HepG2 (cell line): ENCODE data around the gene NACC2. TPM values are rescaled to one million over a fixed set of nuclear protein-coding genes. Genes with fewer than 3 reads are reported as not detected.

Experiments
- ATAC-seq: fragments of 200-7000 bp; cut with Tn5 transposase; 3 replicates; pipeline ENCODE4 v1.9.1; 2020; ENCODE audit warnings: mild to moderate bottlenecking, moderate library complexity
- BruUV-seq: library from RNA; stranded (reverse); fragments of 400-500 nt; replicated peaks from 2 replicates; lab custom pipeline; 2021; lab: Mats Ljungman, UMichigan
- CTCF ChIA-PET: fragments of 300-600 bp; formaldehyde crosslinking; extraction: SDS; loops from one replicate; lab custom pipeline; 2021; ENCODE audit warnings: low total read pairs, inconsistent platforms, low intra/inter-chr PET ratio; lab: Yijun Ruan, JAX
- POLR2A ChIA-PET: fragments of 350-600 bp; sonication (Branson Sonifier 250); formaldehyde crosslinking; loops from one replicate; lab custom pipeline; 2020; ENCODE audit warnings: antibody characterized with exemption, inconsistent platforms; lab: Yijun Ruan, JAX
- DNase-seq: peaks from one replicate; pipeline ENCODE4 v3.0.0-alpha.2; 2015; ENCODE audit warnings: low spot score
- FAIRE-seq: peaks from 3 replicates; lab custom pipeline; 2011; peaks lifted over from hg19 to GRCh38; lab: Jason Lieb, UNC
- H2AFZ ChIP-seq: one replicate; pipeline ENCODE4 v1.6.1; 2011; ENCODE audit warnings: low read length, inconsistent platforms
- H3K27ac ChIP-seq: fragments of 300-600 bp; 3 replicates; pipeline ENCODE4 v1.8.0; 2011; ENCODE audit warnings: mixed run types, mild to moderate bottlenecking, mixed read lengths, low read length, inconsistent platforms; ENCODE audit not compliant: insufficient read depth; ENCODE audit errors: extremely low read length
- H3K27me3 ChIP-seq, 2 experiments: fragments of 200-600 bp in 1 of 2; 2 replicates in 1 of 2; 3 replicates in 1 of 2; pipeline versions ENCODE4 v1.6.0 to v1.8.0; 2011; ENCODE audit warnings: low read length in 2 of 2, mild to moderate bottlenecking in 2 of 2, moderate library complexity in 2 of 2, inconsistent platforms in 1 of 2; ENCODE audit not compliant: insufficient read depth in 2 of 2, control insufficient read depth in 1 of 2
- H3K36me3 ChIP-seq, 2 experiments: fragments of 200-600 bp in 1 of 2; replicated peaks in 1 of 2; 2 replicates in 1 of 2; 3 replicates in 1 of 2; pipeline versions ENCODE4 v1.5.1 to v1.8.0; 2011; ENCODE audit warnings: low read length in 2 of 2, inconsistent platforms in 1 of 2; ENCODE audit not compliant: insufficient read depth in 2 of 2, control insufficient read depth in 1 of 2
- H3K4me1 ChIP-seq: 2 replicates; pipeline ENCODE4 v1.5.1; 2012; ENCODE audit warnings: low read length, inconsistent platforms; ENCODE audit not compliant: insufficient read depth
- H3K4me2 ChIP-seq: 2 replicates; pipeline ENCODE4 v1.6.0; 2011; ENCODE audit warnings: low read depth, low read length, inconsistent platforms
- H3K4me3 ChIP-seq, 3 experiments: fragments of 200-600 bp in 1 of 3; sonication (generic), shearing (Covaris generic) in 1 of 3; replicated peaks in 1 of 3; 2 replicates each; pipeline ENCODE4 v1.5.1; 2011 to 2016; ENCODE audit warnings: low read length in 3 of 3, inconsistent platforms in 2 of 3, low read depth in 2 of 3, mild to moderate bottlenecking in 2 of 3, control low read depth in 1 of 3, mixed read lengths in 1 of 3; ENCODE audit not compliant: insufficient read depth in 1 of 3
- H3K79me2 ChIP-seq: one replicate; pipeline ENCODE4 v1.6.1; 2011; ENCODE audit warnings: low read length, inconsistent platforms; ENCODE audit not compliant: insufficient read depth
- H3K9ac ChIP-seq: 2 replicates; pipeline ENCODE4 v1.6.0; 2011; ENCODE audit warnings: mild to moderate bottlenecking, low read depth, low read length, inconsistent platforms; ENCODE audit not compliant: insufficient read depth
- H3K9me3 ChIP-seq: 2 replicates; pipeline ENCODE4 v1.5.1; 2012; ENCODE audit warnings: mild to moderate bottlenecking, low read length
- H4K20me1 ChIP-seq: 2 replicates; pipeline ENCODE4 v1.6.0; 2011; ENCODE audit warnings: inconsistent platforms, mild to moderate bottlenecking, low read length, moderate library complexity; ENCODE audit not compliant: insufficient read depth
- ARNT ChIP-seq: fragments of 450-650 bp; IDR thresholded peaks from 2 replicates; pipeline ENCODE4 v1.6.1; 2017
- FOXO4 ChIP-seq: sonication (generic); formaldehyde crosslinking; conservative IDR thresholded peaks from 2 replicates; pipeline ENCODE4 v1.8.1; 2023; ENCODE audit warnings: missing genetic modification reagents
- HOXA7 ChIP-seq: sonication (generic); formaldehyde crosslinking; IDR thresholded peaks from 2 replicates; pipeline ENCODE4 v1.8.1; 2022; ENCODE audit warnings: mild to moderate bottlenecking, missing genetic modification reagents, moderate library complexity
- MXI1 ChIP-seq: IDR thresholded peaks from 3 replicates; pipeline ENCODE4 v1.6.1; 2012; ENCODE audit warnings: low read depth, low read length, inconsistent platforms, borderline replicate concordance
- PAX8 ChIP-seq: sonication (generic); formaldehyde crosslinking; IDR thresholded peaks from 2 replicates; pipeline ENCODE4 v1.8.0; 2022; ENCODE audit warnings: mild to moderate bottlenecking, missing genetic modification reagents, borderline replicate concordance
- PHB2 ChIP-seq: fragments of 450-650 bp; IDR thresholded peaks from 2 replicates; pipeline ENCODE4 v1.6.1; 2018; ENCODE audit not compliant: partially characterized antibody
- POLR2AphosphoS5 ChIP-seq: IDR thresholded peaks from 2 replicates; pipeline ENCODE4 v1.6.1; 2012; ENCODE audit warnings: low read depth, low read length
- ZBTB4 ChIP-seq: sonication (generic); formaldehyde crosslinking; IDR thresholded peaks from 2 replicates; pipeline ENCODE4 v1.4.0; 2020; ENCODE audit warnings: missing genetic modification reagents, mild to moderate bottlenecking, borderline replicate concordance
- ZFP36L1 ChIP-seq: sonication (generic); formaldehyde crosslinking; IDR thresholded peaks from 2 replicates; pipeline ENCODE4 v1.8.0; 2022; ENCODE audit warnings: mild to moderate bottlenecking, missing genetic modification reagents, moderate library complexity
- ZNF501 ChIP-seq: sonication (generic); formaldehyde crosslinking; IDR thresholded peaks from 2 replicates; pipeline ENCODE4 v1.5.1; 2020; ENCODE audit warnings: mild to moderate bottlenecking, moderate library complexity, missing genetic modification reagents
- ZNF577 ChIP-seq: sonication (generic); formaldehyde crosslinking; IDR thresholded peaks from 2 replicates; pipeline ENCODE4 v1.4.0; 2020; ENCODE audit warnings: mild to moderate bottlenecking, low read depth, missing genetic modification reagents, borderline replicate concordance
- WGBS: methylation state at CpG from one replicate; pipeline ENCODE4 v1.1.6; 2017; ENCODE audit warnings: low lambda C conversion rate; 5-methylcytosine and 5-hydroxymethylcytosine counted together
- in situ Hi-C: cut with HindIII; loops from 2 replicates; pipeline ENCODE4 v1.10.0; 2017; ENCODE audit warnings: low pct_unique_long_range_greater_than_20kb; ENCODE audit not compliant: extremely low pct_ligation_motif_present
- intact Hi-C: fragments of 100-400 bp; cut with micrococcal nuclease; formaldehyde crosslinking; loops from one replicate; pipeline ENCODE4 v1.10.0; 2022; ENCODE audit not compliant: unreplicated experiment
- polyA plus RNA-seq, 8 experiments: library from polyadenylated mRNA; depleted of rRNA in 3 of 8; stranded (reverse) in 7 of 8; unstranded in 1 of 8; fragments of >200 nt; fragmentation: Illumina TruSeq in 4 of 8; extraction: Trizol in 4 of 8; gene quantifications; 2 replicates each; pipeline versions ENCODE4 v1.2.1 to v1.2.3, GENCODE V29; 2011 to 2016; ENCODE audit warnings: low read depth in 4 of 8, missing spikeins in 1 of 8, mixed read lengths in 1 of 8; ENCODE audit not compliant: insufficient read depth in 1 of 8
- total RNA-seq, 5 experiments: library from RNA; depleted of rRNA; stranded (reverse); fragments of >200 nt; fragmentation: Illumina TruSeq; extraction: Trizol; gene quantifications; 2 replicates each; pipeline ENCODE4 v1.2.3, GENCODE V29; 2016; ENCODE audit warnings: low read depth in 1 of 5

The NACC2 gene
- total and polyA plus RNA-seq, 2 of the 13 experiments (the other 11 are each of a cell fraction or from before 2014, with no cell fraction given), result 5.9 to 12.3 TPM

GRCh38 chr9:135959814-135960213 lies 135.3 kb downstream of the NACC2 start:
- H3K4me2 ChIP-seq, result peak overlapping the region; percentile 73
- in situ Hi-C loops, result loop anchor here (10.0 kb wide), 1 partner anchor 145 kb away; no protein-coding TSS in a partner anchor
- H3K9ac ChIP-seq, result peak overlapping the region; percentile 78
- peaks cover 34% of the 10 kb centered on the region for H3K4me1 ChIP-seq
- FAIRE-seq, result peak; percentile 73
- peaks cover 6 to 17% of the 10 kb centered on the region in 2 experiments; a peak in 3 of 5 replicates for H3K27me3 ChIP-seq
- H3K9me3 ChIP-seq, result no peaks in the 10 kb centered on the region
- H4K20me1 ChIP-seq, result peaks cover 3% of the 10 kb centered on the region; the same call in 1 of the 2 replicates
- 0 out of 2 replicates have a peak, but pooled peaks have one; percentile 10 for TF ChIP-seq ZNF501
- no peak for TF ChIP-seq ARNT
- TF ChIP-seq FOXO4 (CRISPR knock-in tag), result 0 out of 2 replicates have a peak, but pooled peaks have one; percentile 50
- no peak for TF ChIP-seq ZNF577 (CRISPR knock-in tag)
- TF ChIP-seq HOXA7 (CRISPR knock-in tag), result no peak
- TF ChIP-seq, all 625 proteins: peak for 2
- WGBS, result 46% methylated on average over 8 of the region's 9 CpGs
- peaks cover 36% of the 10 kb centered on the region for H3K79me2 ChIP-seq
- POLR2A ChIA-PET, result interaction anchor here (2.1 kb wide), 1 partner anchor 158 kb away, joined by 6 read pairs; no protein-coding TSS in a partner anchor
- H3K4me3 ChIP-seq, result peak overlapping the region; percentile 90 to 98 (median 92)
- H2AFZ ChIP-seq, result no peak overlapping the region
- BruUV-seq, result no TSS peak
- no peak for DNase-seq
- ATAC-seq, result no peak
- H3K27ac ChIP-seq, result no peak overlapping the region
- intact Hi-C loops, result no loop called here
- H3K36me3 ChIP-seq, result peaks cover 0 to 3% of the 10 kb centered on the region in 2 experiments; a peak in 2 of 5 replicates
- CTCF ChIA-PET, result no interaction called here

- POLR2A ChIA-PET, result no interaction called here
- Histone ChIP-seq H3K4me2 (no peak overlapping the region; the same call in 1 of the 2 replicates), H3K4me1 (peaks cover 34% of the 10 kb centered on the region), H3K9me3 (no peaks in the 10 kb centered on the region), H3K27ac (no peak overlapping the region), H2AFZ (no peak overlapping the region), H3K27me3 (peaks cover 0 to 11% of the 10 kb centered on the region in 2 experiments; a peak in 2 of 5 replicates), H3K9ac (no peak overlapping the region), H3K36me3 (peaks cover 2 to 13% of the 10 kb centered on the region in 2 experiments; a peak in 3 of 5 replicates), H3K79me2 (peaks cover 36% of the 10 kb centered on the region), H3K4me3 (no peak overlapping the region), H4K20me1 (peaks cover 3% of the 10 kb centered on the region; the same call in 1 of the 2 replicates)
- no peak for DNase-seq
- no peak for ATAC-seq
- no TSS peak for BruUV-seq
- CTCF ChIA-PET, result no interaction called here
- in situ Hi-C loops (no loop called here), intact Hi-C loops (no loop called here)
- WGBS, result 96% methylated on average over 12 of the region's 12 CpGs
- FAIRE-seq, result no peak
- TF ChIP-seq PHB2 (no peak), ZFP36L1 (CRISPR knock-in tag) (no peak), ZBTB4 (CRISPR knock-in tag) (no peak), POLR2AphosphoS5 (no peak), MXI1 (no peak), PAX8 (CRISPR knock-in tag) (no peak)
Measured at GRCh38 chr9:135958485-135958884, 136.6 kb downstream of the NACC2 start.
